ENCODE results near the gene RNF123. TPM values are rescaled to one million over a fixed set of nuclear protein-coding genes. Genes with fewer than 3 reads are reported as not detected.

RNF123 gene
- total and polyA plus RNA-seq, 2 experiments from 2014 or later: 14.6 to 32.5 TPM

- no peak for TF ChIP-seq ETS1 (IDR thresholded peaks at IDR 0.05)
- no peak for TF ChIP-seq ZNF331 (CRISPR knock-in tag; IDR thresholded peaks at IDR 0.05; ENCODE audit: low read depth)
- no peak for TF ChIP-seq CTCF (conservative IDR thresholded peaks at IDR 0.05; ENCODE audit: low read depth in 2 of 2)
- TF ChIP-seq STAT1 (IDR thresholded peaks at IDR 0.05; ENCODE audit: unreplicated experiment): no peak
Observed at GRCh38 chr3:49668861-49669260, 20.5 kb upstream of the RNF123 start (continued).

GRCh38 chr3:49669352-49669751 lies 20.0 kb upstream of the RNF123 start:
- H2AFZ ChIP-seq: no peak overlapping the region
- no peak overlapping the region for H3K27ac ChIP-seq (ENCODE audit: low read depth)
- peaks cover 10% of the 10 kb centered on the region for H3K27me3 Mint-ChIP-seq (ENCODE audit: insufficient read depth, low read depth, poor library complexity)
- ATAC-seq (no peak), DNase-seq (ENCODE audit: low spot score) (no peak)
- H3K4me3 ChIP-seq: no peak overlapping the region
- H3K27ac Mint-ChIP-seq: no peak overlapping the region
- H3K9me2 ChIP-seq (ENCODE audit: insufficient read depth): no peaks in the 10 kb centered on the region
- H3K9me3 Mint-ChIP-seq: no peaks in the 10 kb centered on the region
- H3K27me3 ChIP-seq (ENCODE audit: insufficient read depth): no peaks in the 10 kb centered on the region
- no peaks in the 10 kb centered on the region for H3K36me3 ChIP-seq (ENCODE audit: insufficient read depth)
- peaks cover 39% of the 10 kb centered on the region for H3K4me1 Mint-ChIP-seq
- H3K36me3 Mint-ChIP-seq (ENCODE audit: low read depth): no peaks in the 10 kb centered on the region
- H3K4me3 Mint-ChIP-seq: no peak overlapping the region
- no peaks in the 10 kb centered on the region for H3F3A ChIP-seq (replicated peaks; ENCODE audit: low read depth)
- no peaks in the 10 kb centered on the region for H3K79me2 ChIP-seq (replicated peaks; ENCODE audit: insufficient read depth)
- H3K4me2 ChIP-seq: no peak overlapping the region
- peaks cover 12% of the 10 kb centered on the region for H3K4me1 ChIP-seq (ENCODE audit: insufficient read depth)
- H4K20me1 ChIP-seq (replicated peaks; ENCODE audit: insufficient read depth): 0 out of 2 replicates have a peak, but pooled peaks cover 3% of the 10 kb centered on the region
- TF ChIP-seq CTCF (conservative IDR thresholded peaks at IDR 0.05; ENCODE audit: low read depth in 2 of 2) (no peak), ZNF462 (CRISPR knock-in tag; IDR thresholded peaks at IDR 0.05) (no peak), REST (IDR thresholded peaks at IDR 0.05; ENCODE audit: unreplicated experiment) (no peak), EZH2phosphoT487 (IDR thresholded peaks at IDR 0.05; ENCODE audit: unreplicated experiment) (no peak), JUNB (IDR thresholded peaks at IDR 0.05; ENCODE audit: unreplicated experiment) (no peak), ZNF114 (CRISPR knock-in tag; IDR thresholded peaks at IDR 0.05) (no peak), CREB1 (CRISPR knock-in tag; IDR thresholded peaks at IDR 0.05; ENCODE audit: low read depth) (no peak)

All from GM23338 (cell line).